Right renal pelvis (tissue), 4 donors: ENCODE results near the gene SLC25A21. TPM values are rescaled to one million over a fixed set of nuclear protein-coding genes. Genes with fewer than 3 reads are reported as not detected.
A peak's percentile ranks its signal among the peaks of the same experiment; 100 is the strongest.

ENCODE experiments used
- DNase-seq, 4 donors: peaks; one replicate each; pipeline ENCODE4 v3.0.0-alpha.2; 2013; ENCODE audit warnings: low read depth in 4 of 4, low spot score in 3 of 4, missing footprints in 1 of 4
- polyA plus RNA-seq, 4 donors: library from polyadenylated mRNA; unstranded; fragments of 120-200 nt; gene quantifications; one replicate each; pipeline ENCODE4 v1.2.1, GENCODE V29; 2013; ENCODE audit not compliant: insufficient read length in 4 of 4

The SLC25A21 gene
- polyA plus RNA-seq, 4 donors, result 3.1 to 4.2 (median 3.2) TPM

- DNase-seq, result no peak
Measured at GRCh38 chr14:36949371-36949770, 223.0 kb downstream of the SLC25A21 start.

DNA sequence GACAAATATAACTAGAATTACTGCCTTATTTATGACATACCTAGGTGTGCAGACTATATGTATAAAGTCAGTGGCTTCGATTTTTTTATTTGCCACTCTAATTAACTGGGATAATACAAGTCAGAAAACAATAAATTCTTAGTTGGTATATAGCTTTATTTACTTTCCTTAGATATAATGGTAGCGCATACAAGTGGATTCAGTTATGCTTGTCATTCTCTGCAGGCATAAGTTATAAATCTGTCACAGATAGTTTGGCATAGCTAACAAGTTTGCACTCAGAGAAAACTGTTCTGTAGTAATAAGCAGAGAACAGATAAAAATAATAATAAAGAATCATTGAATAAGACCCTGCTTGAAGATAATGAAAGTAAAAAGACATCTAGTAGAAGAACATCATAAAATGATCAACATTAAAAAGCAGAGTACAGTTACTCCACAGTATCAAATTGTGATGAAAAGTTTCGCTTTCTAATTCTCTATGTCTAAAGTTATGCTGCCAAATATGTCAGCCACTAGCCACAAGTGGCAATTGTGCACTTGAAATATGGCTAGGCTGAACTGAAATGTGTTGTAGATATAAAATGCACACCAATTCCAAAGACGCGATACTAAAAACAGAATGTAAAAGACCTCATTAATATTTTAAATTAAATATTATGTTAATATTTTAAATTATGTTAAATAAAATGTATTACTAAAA, 224.1 kb downstream of the SLC25A21 start:
- DNase-seq, result no peak

- no peak for DNase-seq
Measured at GRCh38 chr14:36947362-36947761, 225.0 kb downstream of the SLC25A21 start.

- DNase-seq, result no peak
Measured at GRCh38 chr14:36946872-36947271, 225.5 kb downstream of the SLC25A21 start.

- DNase-seq, result no peak
Measured at GRCh38 chr14:36944307-36945010, 227.9 kb downstream of the SLC25A21 start.

DNA sequence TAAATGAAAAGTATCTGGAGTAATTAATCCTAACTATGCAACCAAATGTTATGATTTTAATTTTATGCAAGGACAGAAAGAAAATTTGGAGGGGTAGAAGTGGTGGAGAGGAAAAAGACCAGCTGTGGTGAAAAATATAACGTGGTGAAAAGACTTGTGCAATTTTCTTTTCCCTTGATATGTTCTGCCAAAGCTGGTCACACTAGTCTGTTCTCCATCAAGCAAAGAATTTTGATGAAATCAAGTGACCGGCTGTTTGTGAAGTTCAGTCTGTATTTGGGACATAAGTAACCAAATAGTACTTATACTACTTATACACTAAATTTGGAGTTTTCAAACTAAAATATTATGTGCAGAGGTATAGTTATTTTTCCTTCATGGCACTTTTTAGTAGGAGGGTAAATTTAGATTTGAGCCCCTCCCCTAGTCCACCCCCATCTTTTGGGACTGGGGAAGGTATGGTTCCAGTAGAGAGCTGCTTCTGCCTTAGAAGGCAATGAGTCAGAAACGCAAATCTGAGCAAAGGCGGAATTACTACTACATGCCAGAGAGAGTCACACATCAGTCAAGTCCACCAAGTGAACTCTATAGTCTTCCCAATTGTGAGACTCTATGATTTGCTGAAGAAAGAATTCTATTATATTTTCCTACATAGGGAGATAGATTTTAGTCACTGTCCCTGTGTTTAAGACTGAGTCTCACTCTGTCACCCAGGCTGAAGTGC, 229.7 kb downstream of the SLC25A21 start:
- DNase-seq, result no peak

DNA sequence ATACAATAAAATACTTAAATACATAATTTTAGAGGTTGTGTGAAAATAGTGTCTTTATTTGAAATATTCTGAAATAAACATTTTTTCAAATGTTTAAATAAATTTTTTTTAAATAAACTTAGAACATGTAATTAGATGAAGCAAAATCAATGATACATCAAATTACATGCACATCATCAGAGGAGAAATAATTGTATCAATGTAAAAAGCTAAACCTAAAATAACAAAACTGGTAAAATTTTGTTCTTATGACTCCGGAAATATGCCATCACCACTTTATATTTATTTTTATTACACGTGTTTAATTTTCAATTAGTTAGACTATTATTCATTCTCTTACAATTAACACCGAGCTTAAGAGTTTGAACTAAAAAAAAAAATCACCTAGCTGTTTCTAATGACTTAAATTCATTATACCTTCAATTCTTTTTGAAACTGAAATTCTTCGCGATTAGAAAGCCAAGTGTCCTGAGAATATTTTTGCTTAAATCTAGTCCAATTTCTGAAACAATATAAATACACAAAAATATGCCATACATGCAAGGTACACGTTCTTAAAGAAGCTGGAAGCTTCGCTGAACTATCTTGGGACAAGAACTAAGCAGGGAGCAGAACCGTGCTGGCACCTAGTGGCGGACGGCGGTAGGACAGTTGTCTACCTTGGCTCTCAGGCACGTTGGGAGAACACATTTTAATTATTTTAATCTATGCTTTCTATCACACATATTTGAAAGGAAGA, 230.5 kb downstream of the SLC25A21 start:
- peak; percentile 33 to 57 (median 40) for DNase-seq

- DNase-seq, result no peak
Measured at GRCh38 chr14:36940476-36940875, 231.9 kb downstream of the SLC25A21 start.

DNA sequence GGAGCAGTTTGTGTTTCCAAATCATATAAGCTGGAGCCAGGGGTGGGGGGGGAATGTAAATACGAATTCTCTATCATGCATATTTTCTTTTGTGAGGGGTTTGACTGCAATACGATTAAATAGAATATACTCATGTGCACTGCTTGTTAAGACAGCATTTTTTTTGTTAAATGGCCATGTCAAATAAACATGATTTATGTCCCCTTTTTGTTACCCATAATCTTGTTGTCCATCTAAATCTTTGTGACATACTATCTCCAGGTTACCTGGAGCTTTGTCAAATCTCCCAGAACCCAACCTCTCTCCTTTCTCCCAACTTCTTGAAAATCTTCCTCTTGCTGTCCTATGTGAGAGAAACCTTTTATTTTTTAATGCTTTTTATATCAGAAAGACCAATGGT, 233.1 kb downstream of the SLC25A21 start:
- no peak for DNase-seq

DNA sequence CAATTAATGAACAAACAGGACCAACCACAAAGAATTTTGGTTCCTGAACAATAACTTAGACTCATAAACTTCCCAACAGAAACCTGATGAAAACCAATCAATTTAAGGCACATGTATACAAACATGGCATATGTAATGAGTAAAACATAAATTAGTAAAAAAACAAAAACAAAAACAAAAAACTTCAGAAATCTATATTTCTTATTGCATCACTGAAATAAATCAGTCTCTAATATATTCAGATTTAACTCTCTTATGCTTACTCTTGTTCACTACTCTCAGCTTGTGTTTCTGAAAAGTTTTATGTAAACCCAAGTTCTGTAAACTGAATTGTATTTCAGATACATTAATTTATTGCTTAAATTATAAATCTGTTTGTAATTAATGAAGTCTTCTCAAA, 233.7 kb downstream of the SLC25A21 start:
- DNase-seq, result no peak

- DNase-seq, result no peak
Measured at GRCh38 chr14:36935976-36936678, 236.3 kb downstream of the SLC25A21 start.

GRCh38 chr14:36934304-36934703, 238.1 kb downstream of the SLC25A21 start:
- no peak for DNase-seq

DNA sequence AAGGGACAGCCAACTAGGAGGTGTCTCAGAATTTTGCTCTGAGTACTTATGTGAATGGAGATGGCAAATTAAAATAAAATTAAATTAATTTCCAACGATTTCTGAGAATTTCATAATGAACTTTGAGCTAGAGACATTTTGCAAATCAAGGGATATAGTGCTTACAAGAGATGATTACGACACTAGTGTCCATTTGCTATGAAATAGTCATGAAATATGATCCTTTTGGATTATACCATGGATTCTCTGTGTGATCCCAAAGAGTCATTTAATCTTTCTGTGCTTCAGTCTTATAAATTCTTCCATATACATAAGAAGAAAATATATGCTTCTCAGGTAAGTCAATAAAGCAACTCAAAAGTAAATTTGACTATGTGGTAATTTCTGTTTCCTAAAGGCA, 240.6 kb downstream of the SLC25A21 start:
- DNase-seq, result no peak

DNA sequence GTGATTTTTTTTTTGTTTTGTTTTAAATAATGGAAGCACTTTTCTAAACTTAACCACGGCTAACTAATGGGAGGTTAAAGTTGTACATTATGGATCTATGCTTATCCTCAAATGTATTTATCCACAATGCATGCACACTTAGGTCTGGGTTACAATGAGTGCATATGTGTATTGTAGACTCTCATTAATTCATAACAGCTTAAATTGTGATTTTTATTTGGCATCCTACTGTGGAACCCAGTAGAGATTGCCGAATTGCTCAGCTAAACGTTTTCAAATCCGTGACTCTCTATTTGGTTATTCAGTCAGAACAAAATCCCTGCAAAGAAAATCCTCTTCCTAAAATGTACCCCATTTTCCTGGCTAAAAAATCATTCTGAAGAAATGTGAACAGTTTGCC, 244.0 kb downstream of the SLC25A21 start:
- DNase-seq, result no peak

GRCh38 chr14:36925094-36925493, 247.3 kb downstream of the SLC25A21 start:
- no peak for DNase-seq

- DNase-seq, result no peak
Measured at GRCh38 chr14:36916668-36917067, 255.7 kb downstream of the SLC25A21 start.

DNA sequence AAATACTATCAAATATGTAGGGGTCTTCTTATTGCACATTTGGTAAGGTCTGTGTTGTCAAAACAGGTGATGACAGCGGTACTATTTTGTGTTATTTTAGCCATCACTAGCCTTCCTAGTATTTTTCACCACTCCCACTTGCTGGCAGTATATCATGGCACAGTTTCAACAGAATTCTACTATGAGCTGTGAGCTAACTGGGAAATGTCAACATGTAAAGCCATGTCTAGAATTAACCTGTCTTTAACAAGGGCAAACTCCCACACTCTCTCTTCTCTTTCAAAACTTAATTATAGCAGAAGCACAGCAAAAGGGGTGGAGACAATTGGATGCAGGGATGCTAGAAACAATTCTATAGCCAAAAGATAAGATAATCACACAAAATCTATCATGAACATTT, 257.3 kb downstream of the SLC25A21 start:
- peak in 3 of 4 donors; percentile 5 to 22 (median 9) for DNase-seq

GRCh38 chr14:36910578-36910977, 261.8 kb downstream of the SLC25A21 start:
- no peak for DNase-seq

GRCh38 chr14:36905272-36905888, 267.0 kb downstream of the SLC25A21 start:
- DNase-seq, result peak in 3 of 4 donors; percentile 1 to 13 (median 8)

GRCh38 chr14:36901861-36902260, 270.5 kb downstream of the SLC25A21 start:
- no peak for DNase-seq
